Ishikawa (cell line): ENCODE results near the gene NDUFAF8.

ENCODE experiments used
- CEBPB ChIP-seq: IDR thresholded peaks from 2 replicates; pipeline ENCODE4 v1.6.1; 2012
- CREB1 ChIP-seq: IDR thresholded peaks from 2 replicates; pipeline ENCODE4 v1.6.1; 2012; ENCODE audit warnings: low read depth
- EGR1 ChIP-seq: IDR thresholded peaks from 2 replicates; pipeline ENCODE4 v1.6.1; 2012
- EP300 ChIP-seq: IDR thresholded peaks from 2 replicates; pipeline ENCODE4 v1.6.1; 2012; ENCODE audit warnings: borderline replicate concordance
- FOXM1 ChIP-seq: IDR thresholded peaks from 2 replicates; pipeline ENCODE4 v1.6.1; 2012; ENCODE audit warnings: low read depth, borderline replicate concordance
- NFIC ChIP-seq: IDR thresholded peaks from 2 replicates; pipeline ENCODE4 v1.6.1; 2012
- RAD21 ChIP-seq: IDR thresholded peaks from 2 replicates; pipeline ENCODE4 v1.6.1; 2012; ENCODE audit warnings: low read depth
- TCF12 ChIP-seq: IDR thresholded peaks from 2 replicates; pipeline ENCODE4 v1.6.1; 2012; ENCODE audit warnings: low read depth
- YY1 ChIP-seq: IDR thresholded peaks from 2 replicates; pipeline ENCODE4 v1.6.1; 2012; ENCODE audit warnings: low read depth
- ZBTB7A ChIP-seq: IDR thresholded peaks from 2 replicates; pipeline ENCODE4 v1.6.1; 2012; ENCODE audit warnings: low read depth
- TF ChIP-seq, protein P1 (sequence below): IDR thresholded peaks from 2 replicates; pipeline ENCODE4 v1.6.1; 2012
- TF ChIP-seq, protein P2 (sequence below): IDR thresholded peaks from 2 replicates; pipeline ENCODE4 v1.6.1; 2012
- TF ChIP-seq, protein P3 (sequence below): IDR thresholded peaks from 2 replicates; pipeline ENCODE4 v1.6.1; 2012; ENCODE audit warnings: low read depth, mild to moderate bottlenecking

NDUFAF8 gene

DNA sequence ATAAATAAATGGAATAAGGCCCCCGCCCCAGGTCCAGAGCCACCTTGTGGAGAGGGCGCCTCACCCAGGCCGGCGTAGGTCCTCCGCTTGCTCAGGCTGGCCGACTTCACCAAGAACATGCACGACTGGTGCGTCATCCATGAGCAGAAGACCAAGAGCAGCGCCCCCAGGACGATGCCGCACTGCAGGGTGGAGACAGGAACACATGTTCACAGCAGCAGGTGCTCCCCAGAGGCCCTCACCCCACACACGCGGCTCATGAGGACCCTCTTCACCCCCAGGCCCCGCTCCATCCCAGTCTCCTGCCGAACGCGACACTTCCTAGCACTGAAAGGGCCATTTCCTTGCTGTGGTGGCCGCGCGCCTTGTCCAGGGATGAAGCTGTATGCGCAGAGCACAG lies 50.5 kb downstream of the NDUFAF8 start:
- TF ChIP-seq NFIC (no peak), CEBPB (no peak), YY1 (no peak), EP300 (no peak), ZBTB7A (no peak), CREB1 (no peak), EGR1 (no peak), RAD21 (no peak)
- TF ChIP-seq, protein P1, sequence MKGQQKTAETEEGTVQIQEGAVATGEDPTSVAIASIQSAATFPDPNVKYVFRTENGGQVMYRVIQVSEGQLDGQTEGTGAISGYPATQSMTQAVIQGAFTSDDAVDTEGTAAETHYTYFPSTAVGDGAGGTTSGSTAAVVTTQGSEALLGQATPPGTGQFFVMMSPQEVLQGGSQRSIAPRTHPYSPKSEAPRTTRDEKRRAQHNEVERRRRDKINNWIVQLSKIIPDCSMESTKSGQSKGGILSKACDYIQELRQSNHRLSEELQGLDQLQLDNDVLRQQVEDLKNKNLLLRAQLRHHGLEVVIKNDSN = no peak
- TF ChIP-seq, protein P2, sequence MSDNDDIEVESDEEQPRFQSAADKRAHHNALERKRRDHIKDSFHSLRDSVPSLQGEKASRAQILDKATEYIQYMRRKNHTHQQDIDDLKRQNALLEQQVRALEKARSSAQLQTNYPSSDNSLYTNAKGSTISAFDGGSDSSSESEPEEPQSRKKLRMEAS = no peak

DNA sequence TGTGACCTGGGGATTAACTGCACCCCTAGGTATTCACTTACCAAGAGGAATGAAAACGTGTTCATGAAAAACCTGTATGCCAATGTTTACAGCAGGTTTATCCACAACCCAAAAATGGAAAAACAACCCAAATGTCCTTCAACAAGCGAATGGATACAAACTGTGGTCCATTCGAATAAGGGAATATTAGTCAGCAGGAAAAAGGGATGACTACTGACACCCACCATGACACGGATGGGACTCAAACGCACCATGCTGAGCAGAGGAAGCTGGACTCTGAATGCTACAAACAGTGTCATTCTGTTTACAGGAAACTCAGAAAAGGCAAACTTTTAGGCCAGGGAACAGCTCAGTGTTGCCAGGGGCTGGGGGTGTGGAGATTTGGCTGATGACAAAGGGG lies 51.1 kb downstream of the NDUFAF8 start:
- TF ChIP-seq YY1 = no peak
- TF ChIP-seq, protein P1 = no peak
- TF ChIP-seq ZBTB7A = no peak
- no peak for TF ChIP-seq TCF12
- TF ChIP-seq, protein P3, sequence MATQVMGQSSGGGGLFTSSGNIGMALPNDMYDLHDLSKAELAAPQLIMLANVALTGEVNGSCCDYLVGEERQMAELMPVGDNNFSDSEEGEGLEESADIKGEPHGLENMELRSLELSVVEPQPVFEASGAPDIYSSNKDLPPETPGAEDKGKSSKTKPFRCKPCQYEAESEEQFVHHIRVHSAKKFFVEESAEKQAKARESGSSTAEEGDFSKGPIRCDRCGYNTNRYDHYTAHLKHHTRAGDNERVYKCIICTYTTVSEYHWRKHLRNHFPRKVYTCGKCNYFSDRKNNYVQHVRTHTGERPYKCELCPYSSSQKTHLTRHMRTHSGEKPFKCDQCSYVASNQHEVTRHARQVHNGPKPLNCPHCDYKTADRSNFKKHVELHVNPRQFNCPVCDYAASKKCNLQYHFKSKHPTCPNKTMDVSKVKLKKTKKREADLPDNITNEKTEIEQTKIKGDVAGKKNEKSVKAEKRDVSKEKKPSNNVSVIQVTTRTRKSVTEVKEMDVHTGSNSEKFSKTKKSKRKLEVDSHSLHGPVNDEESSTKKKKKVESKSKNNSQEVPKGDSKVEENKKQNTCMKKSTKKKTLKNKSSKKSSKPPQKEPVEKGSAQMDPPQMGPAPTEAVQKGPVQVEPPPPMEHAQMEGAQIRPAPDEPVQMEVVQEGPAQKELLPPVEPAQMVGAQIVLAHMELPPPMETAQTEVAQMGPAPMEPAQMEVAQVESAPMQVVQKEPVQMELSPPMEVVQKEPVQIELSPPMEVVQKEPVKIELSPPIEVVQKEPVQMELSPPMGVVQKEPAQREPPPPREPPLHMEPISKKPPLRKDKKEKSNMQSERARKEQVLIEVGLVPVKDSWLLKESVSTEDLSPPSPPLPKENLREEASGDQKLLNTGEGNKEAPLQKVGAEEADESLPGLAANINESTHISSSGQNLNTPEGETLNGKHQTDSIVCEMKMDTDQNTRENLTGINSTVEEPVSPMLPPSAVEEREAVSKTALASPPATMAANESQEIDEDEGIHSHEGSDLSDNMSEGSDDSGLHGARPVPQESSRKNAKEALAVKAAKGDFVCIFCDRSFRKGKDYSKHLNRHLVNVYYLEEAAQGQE = no peak
- no peak for TF ChIP-seq CREB1
- TF ChIP-seq FOXM1 = no peak
- TF ChIP-seq, protein P2 = no peak
- TF ChIP-seq RAD21 = no peak
